GM18499 (cell line): Measurements from ENCODE around the gene PLEKHM2.
"Not testable (repeated sequence)": the region's sequence is repeated elsewhere in the genome, so short reads cannot be mapped to it uniquely, and the experiment has no call there.

Experiments
- ATAC-seq: cut with Tn5 transposase; IDR thresholded peaks from one replicate; pipeline ENCODE4 v1.9.1; 2021; ENCODE audit warnings: moderate number of reproducible peaks; ENCODE audit not compliant: insufficient read depth, unreplicated experiment

PLEKHM2 gene

GRCh38 chr1:15684042-15684461 is at the start of gene PLEKHM2:
Gene PLEKHM2, plus strand, starts transcription at chr1:15684320. Its CDS starts 239 bp downstream, at chr1:15684559.
- no peak for ATAC-seq

GRCh38 chr1:15636436-15636835 is 47.7 kb upstream of the PLEKHM2 start:
- no peak for ATAC-seq

- ATAC-seq = no peak
Measured at GRCh38 chr1:15637826-15638225, 46.3 kb upstream of the PLEKHM2 start.

DNA sequence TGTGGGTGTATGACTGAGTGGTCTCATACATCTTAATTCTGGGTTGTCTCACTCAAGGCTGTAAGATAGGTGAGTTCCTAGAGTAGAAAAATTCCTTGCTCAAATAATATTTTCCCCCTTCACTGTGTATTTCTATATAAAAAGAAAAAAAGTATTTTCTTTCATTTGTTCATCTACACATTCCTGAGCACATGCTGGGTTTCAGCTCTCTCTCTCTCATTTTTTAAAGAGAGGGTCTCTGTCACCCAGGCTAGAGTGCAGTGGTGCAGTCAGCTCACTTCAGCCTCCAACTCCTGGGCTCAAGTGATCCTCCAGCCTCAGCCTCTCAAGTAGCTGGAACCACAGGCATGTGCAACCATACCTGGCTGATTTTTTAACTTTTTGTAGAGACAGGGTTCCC is 44.9 kb upstream of the PLEKHM2 start:
- no peak for ATAC-seq

GRCh38 chr1:15639931-15640330 is 44.2 kb upstream of the PLEKHM2 start:
- ATAC-seq = no peak

DNA sequence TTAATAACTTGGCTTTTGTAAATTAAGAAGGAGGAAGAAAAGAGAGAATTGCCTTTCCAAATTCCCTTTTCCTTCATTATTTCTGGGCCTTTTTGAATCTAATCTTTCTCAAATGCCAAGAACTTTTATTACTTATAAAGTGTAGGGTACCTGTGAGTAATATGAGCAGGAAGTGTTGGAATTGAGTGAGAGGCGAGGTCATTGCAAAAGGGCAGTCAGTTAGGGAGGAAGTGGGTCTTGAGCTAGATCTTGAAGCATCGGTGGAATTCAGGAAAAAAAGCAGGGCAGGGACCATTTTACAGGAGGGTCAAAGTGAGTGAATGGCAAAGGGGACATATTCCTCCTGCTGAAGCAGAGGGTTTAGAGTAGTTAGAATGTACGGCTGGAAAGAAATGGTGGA is 43.5 kb upstream of the PLEKHM2 start:
- no peak for ATAC-seq

DNA sequence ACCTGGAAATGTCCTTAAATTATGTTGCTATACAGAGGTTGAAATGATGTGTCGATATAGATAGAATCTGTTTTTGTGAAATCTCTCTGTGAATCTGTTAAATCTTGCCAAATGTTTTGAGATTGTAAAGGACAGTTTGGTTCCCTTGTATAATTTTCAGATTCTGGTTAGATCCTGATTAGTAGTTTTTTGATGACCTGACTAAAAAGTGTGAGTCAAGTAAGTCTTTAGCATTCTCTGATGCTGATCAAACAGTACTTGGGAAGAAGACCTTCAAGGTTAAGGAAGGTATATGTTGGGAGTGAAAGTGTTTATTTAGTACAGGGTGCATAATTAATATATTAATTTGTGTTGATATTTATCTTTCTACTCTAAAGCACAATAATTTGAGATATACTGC is 34.2 kb upstream of the PLEKHM2 start:
- ATAC-seq = no peak

- no peak for ATAC-seq
Measured at GRCh38 chr1:15650433-15650832, 33.7 kb upstream of the PLEKHM2 start.

- ATAC-seq = not testable (repeated sequence)
Measured at GRCh38 chr1:15652130-15652529, 32.0 kb upstream of the PLEKHM2 start.

DNA sequence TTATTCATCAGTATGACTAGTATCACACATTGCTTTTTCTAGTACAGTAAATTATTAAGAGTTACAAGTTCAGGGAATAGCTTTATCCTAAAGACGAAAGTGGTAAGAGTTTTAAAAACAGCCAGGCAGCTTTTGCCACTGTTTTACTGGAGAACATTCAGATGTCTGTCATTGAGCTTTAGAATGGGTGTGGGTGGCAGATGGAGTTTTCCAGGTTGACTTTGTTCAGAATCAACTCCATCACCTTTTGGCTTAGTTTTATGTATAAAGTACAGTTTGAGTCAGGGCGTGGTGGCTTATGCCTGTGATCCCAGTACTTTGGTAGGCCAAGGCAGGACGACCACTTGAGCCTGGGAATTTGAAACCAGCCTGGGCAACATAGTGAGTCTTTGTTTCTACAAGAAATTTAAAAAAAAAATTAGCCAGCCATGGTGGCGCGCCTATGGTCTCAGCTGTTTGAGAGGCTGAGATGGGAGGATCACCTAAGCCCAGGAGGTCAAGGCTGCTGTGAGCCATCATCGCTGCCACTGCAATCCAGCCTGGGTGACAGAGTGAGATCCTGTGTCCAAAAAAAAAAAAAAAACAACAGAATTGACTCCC is 29.9 kb upstream of the PLEKHM2 start:
- no peak for ATAC-seq

GRCh38 chr1:15656464-15656863 is 27.7 kb upstream of the PLEKHM2 start:
- ATAC-seq = no peak

DNA sequence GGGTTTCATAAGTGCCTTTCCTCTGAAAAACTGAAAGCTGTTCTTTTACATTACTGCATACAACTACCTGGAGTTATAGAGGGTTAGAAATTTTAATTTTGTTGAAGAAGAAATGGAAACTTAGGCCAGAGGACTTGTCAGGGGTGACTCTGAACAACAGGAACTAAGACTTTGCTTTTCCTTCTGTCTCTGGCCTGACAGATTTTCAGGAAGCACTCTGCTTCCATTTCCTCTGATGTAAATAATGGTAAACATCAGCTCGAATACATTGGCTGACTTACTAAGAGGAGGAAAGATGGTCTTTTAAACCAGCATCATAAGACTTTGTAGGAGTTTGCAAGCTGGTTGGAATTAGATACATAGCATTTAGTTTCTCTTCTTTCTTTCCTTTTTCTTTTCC is 27.1 kb upstream of the PLEKHM2 start:
- no peak for ATAC-seq

- no peak for ATAC-seq
Measured at GRCh38 chr1:15660151-15660550, 24.0 kb upstream of the PLEKHM2 start.

- no peak for ATAC-seq
Measured at GRCh38 chr1:15662477-15662876, 21.6 kb upstream of the PLEKHM2 start.

- ATAC-seq = no peak
Measured at GRCh38 chr1:15663925-15664324, 20.2 kb upstream of the PLEKHM2 start.

- ATAC-seq = no peak
Measured at GRCh38 chr1:15667362-15667761, 16.8 kb upstream of the PLEKHM2 start.

GRCh38 chr1:15668089-15668754 is 15.9 kb upstream of the PLEKHM2 start:
- no peak for ATAC-seq

- ATAC-seq = no peak
Measured at GRCh38 chr1:15669074-15669473, 15.0 kb upstream of the PLEKHM2 start.

DNA sequence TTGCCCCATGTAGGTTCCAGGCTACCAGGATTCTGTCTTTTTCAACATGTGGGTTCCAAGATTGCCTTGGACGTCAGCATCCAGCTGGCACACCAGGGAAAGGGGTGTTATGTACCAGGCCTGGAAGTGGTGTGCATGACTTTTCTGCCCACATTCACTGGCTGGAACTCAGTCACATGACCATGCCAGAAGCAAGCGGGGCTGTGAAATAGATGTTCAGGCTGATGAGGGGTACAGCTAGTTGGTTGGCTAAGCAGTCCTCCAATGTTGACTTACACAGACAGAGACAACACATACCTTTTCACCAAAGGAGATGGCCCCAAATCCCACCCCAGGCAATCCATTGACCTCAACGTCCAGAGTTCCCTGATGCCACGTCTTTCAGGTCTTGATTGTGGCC is 14.3 kb upstream of the PLEKHM2 start:
- ATAC-seq = no peak

DNA sequence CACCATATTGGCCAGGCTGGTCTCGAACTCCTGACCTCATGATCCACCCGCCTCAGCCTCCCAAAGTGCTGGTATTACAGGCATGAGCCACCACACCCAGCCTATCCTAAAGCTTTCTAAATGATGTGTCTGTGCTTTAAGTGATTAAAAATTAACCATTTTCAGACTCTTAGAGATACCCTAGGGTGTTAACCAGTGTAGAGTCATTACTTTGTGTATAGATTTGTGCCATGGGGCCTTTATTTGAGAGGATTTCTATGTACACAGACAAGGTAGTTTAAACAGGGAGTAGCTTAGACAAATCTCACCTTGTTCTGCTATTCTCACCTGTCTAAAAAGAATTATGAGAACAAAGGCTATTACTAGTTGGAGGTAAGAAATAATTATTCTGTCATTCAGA is 12.7 kb upstream of the PLEKHM2 start:
- ATAC-seq = no peak

GRCh38 chr1:15674386-15675159 is 9.5 kb upstream of the PLEKHM2 start:
- no peak for ATAC-seq
